Measurements from ENCODE around the gene RASA3. TPM values are rescaled to one million over a fixed set of nuclear protein-coding genes. Genes with fewer than 3 reads are reported as not detected.

RASA3 gene
- total and polyA plus RNA-seq, 9 of the 15 experiments (the other 6 are each of a cell fraction or from before 2014, with no cell fraction given), result 0.72 to 25.3 (median 14.4) TPM

DNA sequence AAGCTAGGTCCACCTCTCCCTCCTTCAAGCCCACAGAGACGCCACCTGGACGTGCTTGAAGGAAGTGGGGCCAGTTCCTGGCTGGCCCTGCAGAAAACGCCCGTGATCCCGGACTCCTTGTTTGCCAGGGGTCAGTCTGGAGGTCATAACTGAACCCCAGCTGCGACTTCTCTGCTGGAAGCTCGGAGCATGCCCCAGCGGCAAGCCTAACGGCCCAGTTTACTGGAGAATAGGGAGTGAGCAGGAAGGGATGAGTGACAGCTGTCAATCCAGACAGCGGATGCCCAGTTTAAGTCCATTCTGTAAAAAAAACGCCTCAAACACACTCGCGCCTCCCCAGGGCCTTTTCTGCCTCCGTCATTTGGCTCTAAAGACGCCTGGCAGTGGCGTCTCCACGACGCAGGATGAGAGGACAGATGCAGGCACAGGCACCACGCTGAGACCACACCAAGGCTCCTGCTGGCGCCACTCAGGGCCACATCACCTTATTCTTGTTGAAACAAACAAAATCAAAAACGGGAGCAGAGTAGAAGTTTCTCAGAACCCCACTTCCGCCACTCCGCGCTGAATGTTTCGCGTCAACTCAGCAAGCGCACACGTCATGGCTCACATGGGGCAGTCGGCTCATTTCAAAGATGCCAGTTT lies 57.6 kb downstream of the RASA3 start:
- CTCF ChIA-PET (ENCODE audit: low intra/inter-chr PET ratio), result no interaction called here
- no TSS peak for BruUV-seq (replicated peaks)
- WGBS (ENCODE audit: insufficient coverage, low coverage, missing lambda C conversion rate), result 91% methylated on average over 23 of the region's 29 CpGs

More for the DNA sequence above, 57.6 kb downstream of the RASA3 start:
- Histone ChIP-seq H3K4me3 (no peak overlapping the region), H3K9me3 (replicated peaks; ENCODE audit: control insufficient read depth, insufficient read depth, low read depth, low read length) (peaks cover 1% of the 10 kb centered on the region; the same call in 1 of the 2 replicates), H3K36me3 (ENCODE audit: control insufficient read depth, insufficient read depth, low read length) (peaks cover 10% of the 10 kb centered on the region; the same call in 1 of the 3 replicates), H3K4me2 (ENCODE audit: insufficient read depth, low read length) (no peak overlapping the region), H3K27me3 (ENCODE audit: control insufficient read depth in 2 of 2, insufficient read depth in 2 of 2, low read length in 2 of 2) (no peaks in the 10 kb centered on the region), H3K79me2 (ENCODE audit: control insufficient read depth, insufficient read depth, low read length) (peaks cover 15% of the 10 kb centered on the region; the same call in 2 of the 3 replicates), H3K9me1 (ENCODE audit: control insufficient read depth, insufficient read depth, low read length) (no peaks in the 10 kb centered on the region), H2AFZ (ENCODE audit: low read depth, low read length) (no peak overlapping the region), H3K27ac (ENCODE audit: extremely low read depth, low read depth, low read length) (no peak overlapping the region), H3K4me1 (replicated peaks in 1 of 2; ENCODE audit: control insufficient read depth in 2 of 2, insufficient read depth in 2 of 2, low read length in 2 of 2) (peaks cover 0 to 6% of the 10 kb centered on the region in 2 experiments; a peak in 1 of 5 replicates), H3K9ac (ENCODE audit: insufficient read depth in 1 of 2, low read depth in 2 of 2, low read length in 2 of 2) (no peak overlapping the region; a peak in 1 of 4 replicates), H4K20me1 (replicated peaks; ENCODE audit: control insufficient read depth, insufficient read depth, low read length) (no peaks in the 10 kb centered on the region)
- TF ChIP-seq ZNF174 (CRISPR knock-in tag; IDR thresholded peaks at IDR 0.05), result no peak
- no peak for TF ChIP-seq RFX1 (IDR thresholded peaks at IDR 0.05)
- TF ChIP-seq ESRRB (CRISPR knock-in tag; IDR thresholded peaks at IDR 0.05; ENCODE audit: borderline replicate concordance), result no peak
- TF ChIP-seq, protein P1, sequence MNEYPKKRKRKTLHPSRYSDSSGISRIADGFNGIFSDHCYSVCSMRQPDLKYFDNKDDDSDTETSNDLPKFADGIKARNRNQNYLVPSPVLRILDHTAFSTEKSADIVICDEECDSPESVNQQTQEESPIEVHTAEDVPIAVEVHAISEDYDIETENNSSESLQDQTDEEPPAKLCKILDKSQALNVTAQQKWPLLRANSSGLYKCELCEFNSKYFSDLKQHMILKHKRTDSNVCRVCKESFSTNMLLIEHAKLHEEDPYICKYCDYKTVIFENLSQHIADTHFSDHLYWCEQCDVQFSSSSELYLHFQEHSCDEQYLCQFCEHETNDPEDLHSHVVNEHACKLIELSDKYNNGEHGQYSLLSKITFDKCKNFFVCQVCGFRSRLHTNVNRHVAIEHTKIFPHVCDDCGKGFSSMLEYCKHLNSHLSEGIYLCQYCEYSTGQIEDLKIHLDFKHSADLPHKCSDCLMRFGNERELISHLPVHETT (CRISPR knock-in tag; conservative IDR thresholded peaks at IDR 0.05 in 1 of 2, IDR thresholded peaks at IDR 0.05 in 1 of 2), result no peak
- no peak for TF ChIP-seq ZNF282 (CRISPR knock-in tag; IDR thresholded peaks at IDR 0.05)
- TF ChIP-seq HIVEP1 (CRISPR knock-in tag; IDR thresholded peaks at IDR 0.05), result no peak
- TF ChIP-seq, protein P2, sequence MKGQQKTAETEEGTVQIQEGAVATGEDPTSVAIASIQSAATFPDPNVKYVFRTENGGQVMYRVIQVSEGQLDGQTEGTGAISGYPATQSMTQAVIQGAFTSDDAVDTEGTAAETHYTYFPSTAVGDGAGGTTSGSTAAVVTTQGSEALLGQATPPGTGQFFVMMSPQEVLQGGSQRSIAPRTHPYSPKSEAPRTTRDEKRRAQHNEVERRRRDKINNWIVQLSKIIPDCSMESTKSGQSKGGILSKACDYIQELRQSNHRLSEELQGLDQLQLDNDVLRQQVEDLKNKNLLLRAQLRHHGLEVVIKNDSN (CRISPR knock-in tag; IDR thresholded peaks at IDR 0.05), result no peak
- no peak for TF ChIP-seq ZNF584 (CRISPR knock-in tag; IDR thresholded peaks at IDR 0.05; ENCODE audit: low read depth)
- TF ChIP-seq CEBPB (tag; IDR thresholded peaks at IDR 0.05), result no peak
- TF ChIP-seq SUPT5H (IDR thresholded peaks at IDR 0.05), result no peak
- TF ChIP-seq ZKSCAN1 (IDR thresholded peaks at IDR 0.05; ENCODE audit: low read depth, low read length), result no peak
- intact Hi-C loops (cut with micrococcal nuclease) (no loop called here), in situ Hi-C loops (cut with MboI) (no loop called here)
- POLR2A ChIA-PET, result no interaction called here
- ATAC-seq, result no peak
- FAIRE-seq, result no peak
- DNase-seq (ENCODE audit: extremely low read depth in 1 of 4, low spot score in 3 of 4), result no peak

Data from K562 (cell line).